Measurements from ENCODE around the gene GPR132.

DNA sequence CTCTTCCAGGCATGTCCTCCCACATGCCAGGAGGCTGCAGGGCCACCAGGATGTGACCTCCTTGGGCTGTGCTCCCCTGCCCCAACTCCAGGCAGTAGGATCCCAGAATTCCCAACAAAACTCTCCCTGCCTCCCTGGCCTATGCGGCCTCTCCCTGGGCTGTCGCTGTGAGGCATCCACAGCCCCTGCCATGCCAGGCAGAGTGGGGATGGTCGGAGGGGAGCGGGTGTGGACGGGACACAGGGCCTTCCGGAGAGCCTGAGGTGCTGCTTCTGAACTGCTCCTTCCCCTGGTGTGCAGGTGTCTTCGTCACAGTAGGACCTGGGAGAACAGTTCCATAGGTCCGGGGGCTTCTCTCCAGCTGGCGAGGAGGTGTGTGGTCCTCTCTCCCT is 18.3 kb downstream of the GPR132 start:
- TF ChIP-seq, protein P1, sequence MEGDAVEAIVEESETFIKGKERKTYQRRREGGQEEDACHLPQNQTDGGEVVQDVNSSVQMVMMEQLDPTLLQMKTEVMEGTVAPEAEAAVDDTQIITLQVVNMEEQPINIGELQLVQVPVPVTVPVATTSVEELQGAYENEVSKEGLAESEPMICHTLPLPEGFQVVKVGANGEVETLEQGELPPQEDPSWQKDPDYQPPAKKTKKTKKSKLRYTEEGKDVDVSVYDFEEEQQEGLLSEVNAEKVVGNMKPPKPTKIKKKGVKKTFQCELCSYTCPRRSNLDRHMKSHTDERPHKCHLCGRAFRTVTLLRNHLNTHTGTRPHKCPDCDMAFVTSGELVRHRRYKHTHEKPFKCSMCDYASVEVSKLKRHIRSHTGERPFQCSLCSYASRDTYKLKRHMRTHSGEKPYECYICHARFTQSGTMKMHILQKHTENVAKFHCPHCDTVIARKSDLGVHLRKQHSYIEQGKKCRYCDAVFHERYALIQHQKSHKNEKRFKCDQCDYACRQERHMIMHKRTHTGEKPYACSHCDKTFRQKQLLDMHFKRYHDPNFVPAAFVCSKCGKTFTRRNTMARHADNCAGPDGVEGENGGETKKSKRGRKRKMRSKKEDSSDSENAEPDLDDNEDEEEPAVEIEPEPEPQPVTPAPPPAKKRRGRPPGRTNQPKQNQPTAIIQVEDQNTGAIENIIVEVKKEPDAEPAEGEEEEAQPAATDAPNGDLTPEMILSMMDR (conservative IDR thresholded peaks at IDR 0.05; ENCODE audit: low read length), result no peak
- TF ChIP-seq EZH2phosphoT487 (IDR thresholded peaks at IDR 0.05; ENCODE audit: borderline replicate concordance), result no peak
